Femur (tissue), 1 donor: Measurements from ENCODE around the gene ACTR5.

ENCODE experiments used
- DNase-seq: peaks from one replicate; pipeline ENCODE4 v3.0.0-alpha.2; 2017

ACTR5 gene

GRCh38 chr20:38729767-38730166 is 18.5 kb upstream of the ACTR5 start:
- no peak for DNase-seq

DNA sequence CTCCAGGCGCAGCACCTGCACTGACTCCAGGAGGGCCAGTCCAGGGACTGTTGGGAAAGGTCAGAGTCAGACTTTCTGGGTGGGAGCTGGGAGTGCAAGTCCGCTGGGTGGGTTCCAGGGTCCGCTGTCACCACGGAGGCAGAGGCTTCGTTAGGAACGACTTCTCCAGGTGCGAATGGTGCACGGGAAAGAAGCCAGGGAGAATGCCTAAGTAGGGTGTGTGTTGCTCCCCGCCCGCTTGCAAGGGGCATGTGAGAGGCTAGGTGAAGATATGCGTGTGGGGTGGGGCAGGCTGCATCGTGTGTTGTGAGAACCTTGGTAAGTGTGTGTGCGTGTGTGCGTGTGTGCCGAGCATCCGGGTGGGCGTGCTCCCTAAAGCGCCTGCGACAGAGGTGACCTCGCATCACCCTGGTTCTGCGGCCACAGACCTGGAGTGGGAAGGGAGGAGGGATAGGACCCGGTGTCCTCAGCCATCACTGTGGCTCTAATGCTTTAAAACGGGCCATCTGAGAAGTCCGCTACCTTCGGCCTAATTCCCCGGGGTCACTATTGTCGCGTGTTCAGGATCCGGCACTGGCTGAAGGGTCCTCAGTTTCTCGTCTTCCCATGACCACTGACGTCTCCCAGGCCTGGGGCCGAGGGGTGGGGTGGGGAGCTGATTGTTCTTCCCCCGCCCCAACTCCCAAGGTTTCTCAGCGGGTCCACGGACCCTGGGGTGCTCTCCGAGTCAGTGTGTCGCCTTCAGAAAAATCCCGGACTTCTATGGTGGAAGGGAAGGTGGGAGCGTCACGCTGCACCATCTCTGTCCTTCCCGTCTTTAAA is 17.9 kb upstream of the ACTR5 start:
- no peak for DNase-seq

DNA sequence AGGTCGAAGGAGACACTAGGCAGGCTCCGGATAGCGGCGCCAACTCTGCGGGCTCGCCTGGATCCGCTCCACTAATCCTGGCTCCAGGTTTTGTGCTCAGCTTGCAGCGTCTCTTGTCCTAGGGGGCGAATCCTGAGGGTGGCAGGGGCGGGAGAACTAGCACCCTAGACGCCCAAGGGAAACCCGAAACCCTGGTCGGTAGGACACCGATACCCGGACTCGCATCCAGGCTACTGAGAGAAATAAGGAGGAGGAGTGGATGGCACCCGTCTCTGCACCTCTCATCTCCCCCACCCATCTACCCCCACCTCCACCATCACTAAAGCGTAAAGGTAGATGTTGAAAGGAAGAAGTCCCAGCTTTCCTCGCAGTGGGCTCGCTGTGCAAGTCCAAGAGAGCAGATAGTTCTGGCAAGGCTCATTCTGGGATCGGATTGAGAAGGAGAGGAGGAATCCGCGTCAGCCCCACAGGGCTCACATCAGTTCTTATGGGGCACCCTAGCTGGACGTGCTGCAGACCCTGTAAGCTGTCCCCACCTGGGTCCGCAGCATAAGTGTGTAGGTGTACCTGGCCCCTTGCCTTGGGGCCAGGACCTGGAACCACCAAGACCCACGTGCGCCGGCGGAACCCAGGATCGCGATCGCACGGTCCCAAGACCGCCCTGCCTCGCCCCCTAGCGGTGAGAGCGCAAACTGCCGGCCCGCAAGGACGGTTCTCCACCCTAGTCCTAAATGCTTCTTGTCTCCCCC is 17.1 kb upstream of the ACTR5 start:
- DNase-seq, result peak; percentile 49

DNA sequence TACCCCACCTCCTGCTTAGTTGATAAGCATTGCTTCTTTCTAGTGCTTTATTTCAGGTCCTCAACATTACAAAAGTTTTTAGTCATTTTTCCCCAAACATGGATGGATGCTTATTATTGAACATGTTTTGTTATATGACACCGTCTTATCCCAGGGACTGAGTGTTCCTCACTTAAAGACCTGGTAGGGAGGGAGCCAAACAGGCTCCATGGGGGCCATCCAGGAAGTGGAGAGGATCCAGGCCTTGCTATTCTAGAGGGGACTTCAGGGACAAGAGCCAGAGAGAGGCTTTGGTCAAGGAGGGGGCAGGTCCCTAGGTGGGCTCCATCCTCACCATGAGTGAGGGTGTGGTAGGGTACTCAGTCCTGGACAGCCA is 16.5 kb upstream of the ACTR5 start:
- no peak for DNase-seq

- no peak for DNase-seq
These were observed 15.3 kb upstream of the ACTR5 start for GRCh38 chr20:38732981-38733380.

DNA sequence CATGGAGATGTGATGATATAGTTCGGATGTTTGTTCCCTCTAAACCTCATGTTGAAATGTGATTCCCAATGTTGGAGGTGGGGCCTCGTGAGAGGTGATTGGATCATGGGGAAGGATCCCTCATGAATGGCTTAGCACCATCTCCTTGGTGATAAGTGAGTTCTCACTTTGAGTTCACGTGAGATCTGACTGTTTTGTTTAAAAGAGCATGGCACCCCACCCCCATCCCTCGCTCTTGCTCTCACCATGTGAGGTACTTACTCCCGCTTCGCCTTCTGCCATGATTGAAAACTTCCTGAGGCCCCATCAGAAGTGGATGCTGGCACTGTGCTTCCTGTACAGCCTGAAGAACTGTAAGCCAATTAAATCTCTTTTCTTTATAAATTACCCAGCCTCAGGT is 13.1 kb upstream of the ACTR5 start:
- no peak for DNase-seq

- DNase-seq, result no peak
These were observed 10.4 kb upstream of the ACTR5 start for GRCh38 chr20:38737887-38738286.

GRCh38 chr20:38745757-38746156 is 2.5 kb upstream of the ACTR5 start:
- no peak for DNase-seq

DNA sequence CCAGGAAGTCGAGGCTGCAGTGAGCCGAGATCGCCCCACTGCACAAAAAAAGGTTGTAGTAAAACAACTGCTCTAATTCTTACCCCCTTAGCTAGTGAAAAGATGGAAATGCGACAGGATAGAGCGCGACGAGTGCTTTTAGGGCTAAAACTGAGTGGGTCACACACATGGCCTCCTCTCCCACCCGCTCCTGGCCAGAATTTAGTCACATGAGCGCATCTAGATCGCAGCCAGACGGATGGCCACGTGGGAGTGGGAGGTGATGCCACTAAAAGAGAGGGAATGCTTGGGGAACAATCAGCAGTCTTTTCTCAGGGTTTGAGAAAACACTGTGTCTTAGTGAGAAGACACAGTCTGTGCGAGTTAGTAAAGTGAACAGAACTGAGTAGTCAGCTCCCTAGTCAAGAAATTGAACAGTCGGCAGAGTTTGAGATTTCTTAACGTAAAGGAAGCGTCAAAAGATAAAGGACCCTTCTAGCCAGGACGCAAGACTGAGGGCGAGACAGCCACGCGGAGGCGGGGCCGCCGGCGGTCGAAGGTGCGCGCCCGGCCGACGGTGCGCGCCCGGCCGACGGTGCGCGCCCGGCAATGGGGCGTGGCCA is 664 bp upstream of the ACTR5 start:
- no peak for DNase-seq

DNA sequence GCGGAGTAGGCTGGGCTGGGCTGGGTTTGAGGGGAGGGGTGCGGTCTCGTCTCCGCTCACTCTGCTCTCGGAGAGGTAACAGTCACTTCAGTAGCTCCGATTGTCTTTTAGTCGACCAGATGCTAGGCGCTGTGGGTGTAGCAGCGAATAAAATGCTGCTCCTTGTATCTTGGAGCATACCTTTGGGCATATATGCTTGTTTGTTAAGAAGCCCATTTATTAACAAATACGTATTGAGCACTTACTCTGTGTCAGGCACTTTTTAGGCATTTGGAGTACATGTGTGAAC is 545 bp downstream of the ACTR5 start:
- no peak for DNase-seq

- no peak for DNase-seq
These were observed 3.2 kb downstream of the ACTR5 start for GRCh38 chr20:38751360-38751976.

GRCh38 chr20:38752029-38752428 is 3.8 kb downstream of the ACTR5 start:
- DNase-seq, result no peak

- no peak for DNase-seq
These were observed 6.7 kb downstream of the ACTR5 start for GRCh38 chr20:38754924-38755323.

- DNase-seq, result peak; percentile 28
These were observed 7.2 kb downstream of the ACTR5 start for GRCh38 chr20:38755324-38755910.

- no peak for DNase-seq
These were observed 9.0 kb downstream of the ACTR5 start for GRCh38 chr20:38757145-38757775.

DNA sequence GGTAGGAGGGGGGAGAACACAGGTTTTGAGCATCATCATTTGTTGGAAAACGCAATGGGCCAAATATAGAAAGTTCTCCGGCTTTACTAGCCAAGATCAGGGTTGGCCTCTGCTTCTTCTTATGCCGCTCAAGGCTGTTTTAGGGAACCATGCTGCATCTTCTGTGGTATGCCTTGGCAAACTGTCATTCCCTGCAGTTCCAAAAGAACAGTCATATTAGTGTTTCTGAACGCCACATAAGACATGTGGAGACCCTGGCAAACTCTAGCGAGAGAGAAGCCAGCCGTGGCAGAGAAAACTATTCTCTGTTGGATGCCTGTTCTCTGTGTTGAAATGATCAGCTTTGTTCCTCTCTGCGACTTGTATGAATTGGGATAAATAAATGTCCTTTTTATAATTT is 10.8 kb downstream of the ACTR5 start:
- DNase-seq, result no peak

DNA sequence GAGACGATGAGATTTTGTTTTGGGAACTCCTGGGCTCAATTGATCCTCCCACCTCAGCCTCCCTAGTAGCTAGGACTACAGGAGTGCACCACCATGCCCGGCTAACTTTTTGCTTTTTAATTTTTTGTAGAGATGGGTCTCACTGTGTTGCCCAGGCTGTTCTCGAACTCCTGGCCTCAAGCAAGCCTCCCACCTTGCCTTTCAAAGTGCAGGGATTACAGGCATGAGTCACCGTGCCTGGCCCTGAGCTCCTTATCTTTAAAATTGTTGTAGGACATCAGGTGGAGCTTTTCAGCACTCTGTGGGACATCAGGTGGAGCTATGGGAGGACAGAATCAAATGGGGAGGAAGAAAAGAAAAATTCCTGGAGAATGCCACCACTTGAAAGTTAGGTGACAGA is 12.7 kb downstream of the ACTR5 start:
- DNase-seq, result no peak

- no peak for DNase-seq
These were observed 13.9 kb downstream of the ACTR5 start for GRCh38 chr20:38762174-38762573.

DNA sequence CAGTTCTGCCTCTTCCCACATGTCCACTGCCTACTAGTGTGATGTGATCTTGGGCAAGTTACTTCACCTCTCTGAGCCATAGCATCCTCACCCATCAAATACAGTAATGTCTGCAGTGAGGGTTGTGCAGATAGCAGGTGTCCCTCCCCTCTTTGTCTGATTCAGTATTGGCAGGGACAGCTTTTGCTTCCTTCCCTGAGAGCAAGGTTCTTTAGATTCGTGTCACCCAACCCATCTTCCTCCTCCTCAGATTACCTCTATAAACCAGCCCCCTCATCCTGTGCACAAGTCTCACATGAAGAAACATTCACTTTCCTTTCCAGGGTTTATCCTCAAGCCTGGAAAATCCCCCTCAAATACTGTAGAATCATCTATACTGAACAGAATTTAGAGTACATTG is 15.4 kb downstream of the ACTR5 start:
- DNase-seq, result no peak

GRCh38 chr20:38764567-38765318 is 16.5 kb downstream of the ACTR5 start:
- DNase-seq, result no peak

DNA sequence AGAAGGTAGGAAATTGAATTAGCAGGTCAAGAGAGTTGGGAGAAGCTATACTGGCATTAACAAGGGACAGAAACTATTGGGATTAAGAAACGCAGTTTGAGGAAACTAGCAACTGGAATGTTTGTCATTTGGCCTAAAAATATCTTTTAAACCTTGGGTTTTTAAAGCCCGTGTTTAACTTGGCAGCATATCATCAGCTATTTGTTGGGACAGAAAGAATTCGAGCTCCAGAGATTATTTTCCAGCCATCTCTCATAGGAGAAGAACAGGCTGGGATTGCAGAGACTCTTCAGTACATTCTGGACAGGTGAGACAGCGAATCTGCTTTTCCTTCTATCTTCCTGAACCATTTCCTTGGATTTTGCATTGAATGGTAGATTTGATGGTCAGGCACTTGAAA is 17.8 kb downstream of the ACTR5 start:
- DNase-seq, result no peak
